ENCODE measurements around the gene TMEM178B.

DNA sequence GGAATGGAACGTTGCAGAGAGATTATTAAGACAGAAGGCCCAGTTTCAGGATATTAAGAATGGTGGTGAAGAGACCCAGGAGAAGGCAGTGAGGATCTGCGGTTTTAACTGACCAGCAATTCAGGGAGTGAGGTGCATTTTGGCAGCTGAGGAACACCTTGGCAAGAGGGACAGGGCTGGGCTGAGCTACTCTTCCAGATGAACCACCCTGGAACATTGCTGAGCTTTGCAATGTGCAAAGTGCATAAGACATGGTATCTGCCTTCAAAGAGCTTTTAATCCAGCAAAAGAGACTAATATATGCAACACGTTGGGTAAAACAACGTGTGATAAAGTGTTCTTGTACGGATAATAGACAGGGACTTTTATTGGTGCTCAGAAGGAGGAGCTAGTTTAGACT lies 296.3 kb downstream of the TMEM178B start:
- TF ChIP-seq, protein P1, sequence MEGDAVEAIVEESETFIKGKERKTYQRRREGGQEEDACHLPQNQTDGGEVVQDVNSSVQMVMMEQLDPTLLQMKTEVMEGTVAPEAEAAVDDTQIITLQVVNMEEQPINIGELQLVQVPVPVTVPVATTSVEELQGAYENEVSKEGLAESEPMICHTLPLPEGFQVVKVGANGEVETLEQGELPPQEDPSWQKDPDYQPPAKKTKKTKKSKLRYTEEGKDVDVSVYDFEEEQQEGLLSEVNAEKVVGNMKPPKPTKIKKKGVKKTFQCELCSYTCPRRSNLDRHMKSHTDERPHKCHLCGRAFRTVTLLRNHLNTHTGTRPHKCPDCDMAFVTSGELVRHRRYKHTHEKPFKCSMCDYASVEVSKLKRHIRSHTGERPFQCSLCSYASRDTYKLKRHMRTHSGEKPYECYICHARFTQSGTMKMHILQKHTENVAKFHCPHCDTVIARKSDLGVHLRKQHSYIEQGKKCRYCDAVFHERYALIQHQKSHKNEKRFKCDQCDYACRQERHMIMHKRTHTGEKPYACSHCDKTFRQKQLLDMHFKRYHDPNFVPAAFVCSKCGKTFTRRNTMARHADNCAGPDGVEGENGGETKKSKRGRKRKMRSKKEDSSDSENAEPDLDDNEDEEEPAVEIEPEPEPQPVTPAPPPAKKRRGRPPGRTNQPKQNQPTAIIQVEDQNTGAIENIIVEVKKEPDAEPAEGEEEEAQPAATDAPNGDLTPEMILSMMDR (IDR thresholded peaks at IDR 0.05) = no peak
- no peak for TF ChIP-seq POLR2A (IDR thresholded peaks at IDR 0.05)

All from right lobe of liver (tissue), 4 donors.